Measurements from ENCODE around the gene GEMIN5.

DNA sequence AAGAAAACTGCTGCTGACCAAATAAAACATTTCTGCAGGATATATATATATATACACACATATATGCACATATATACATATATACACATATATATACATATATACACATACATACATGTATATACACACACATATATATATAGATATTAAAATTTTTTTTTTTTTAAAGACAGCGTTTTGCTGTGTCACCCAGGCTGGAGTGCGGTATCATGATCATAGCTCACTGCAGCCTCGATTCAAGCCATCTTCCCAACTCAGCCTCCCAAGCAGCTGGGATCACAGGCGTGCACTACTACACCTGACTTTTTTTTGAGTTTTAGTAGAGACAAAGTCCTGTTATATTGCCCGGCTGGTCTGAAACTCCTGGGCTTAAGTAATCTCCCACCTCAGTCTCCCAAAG, 5.5 kb upstream of the GEMIN5 start:
- TF ChIP-seq, protein P1, sequence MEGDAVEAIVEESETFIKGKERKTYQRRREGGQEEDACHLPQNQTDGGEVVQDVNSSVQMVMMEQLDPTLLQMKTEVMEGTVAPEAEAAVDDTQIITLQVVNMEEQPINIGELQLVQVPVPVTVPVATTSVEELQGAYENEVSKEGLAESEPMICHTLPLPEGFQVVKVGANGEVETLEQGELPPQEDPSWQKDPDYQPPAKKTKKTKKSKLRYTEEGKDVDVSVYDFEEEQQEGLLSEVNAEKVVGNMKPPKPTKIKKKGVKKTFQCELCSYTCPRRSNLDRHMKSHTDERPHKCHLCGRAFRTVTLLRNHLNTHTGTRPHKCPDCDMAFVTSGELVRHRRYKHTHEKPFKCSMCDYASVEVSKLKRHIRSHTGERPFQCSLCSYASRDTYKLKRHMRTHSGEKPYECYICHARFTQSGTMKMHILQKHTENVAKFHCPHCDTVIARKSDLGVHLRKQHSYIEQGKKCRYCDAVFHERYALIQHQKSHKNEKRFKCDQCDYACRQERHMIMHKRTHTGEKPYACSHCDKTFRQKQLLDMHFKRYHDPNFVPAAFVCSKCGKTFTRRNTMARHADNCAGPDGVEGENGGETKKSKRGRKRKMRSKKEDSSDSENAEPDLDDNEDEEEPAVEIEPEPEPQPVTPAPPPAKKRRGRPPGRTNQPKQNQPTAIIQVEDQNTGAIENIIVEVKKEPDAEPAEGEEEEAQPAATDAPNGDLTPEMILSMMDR (IDR thresholded peaks at IDR 0.05), result no peak
- TF ChIP-seq POLR2AphosphoS5 (IDR thresholded peaks at IDR 0.05; ENCODE audit: low read depth, low read length) (no peak), CHD2 (IDR thresholded peaks at IDR 0.05; ENCODE audit: low read length, partially characterized antibody) (no peak), EZH2phosphoT487 (IDR thresholded peaks at IDR 0.05; ENCODE audit: borderline replicate concordance, low read depth) (no peak)
- TF ChIP-seq, protein P2, sequence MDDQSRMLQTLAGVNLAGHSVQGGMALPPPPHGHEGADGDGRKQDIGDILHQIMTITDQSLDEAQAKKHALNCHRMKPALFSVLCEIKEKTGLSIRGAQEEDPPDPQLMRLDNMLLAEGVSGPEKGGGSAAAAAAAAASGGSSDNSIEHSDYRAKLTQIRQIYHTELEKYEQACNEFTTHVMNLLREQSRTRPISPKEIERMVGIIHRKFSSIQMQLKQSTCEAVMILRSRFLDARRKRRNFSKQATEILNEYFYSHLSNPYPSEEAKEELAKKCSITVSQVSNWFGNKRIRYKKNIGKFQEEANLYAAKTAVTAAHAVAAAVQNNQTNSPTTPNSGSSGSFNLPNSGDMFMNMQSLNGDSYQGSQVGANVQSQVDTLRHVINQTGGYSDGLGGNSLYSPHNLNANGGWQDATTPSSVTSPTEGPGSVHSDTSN (IDR thresholded peaks at IDR 0.05), result no peak
